ENCODE data around the gene CXCL14. TPM values are rescaled to one million over a fixed set of nuclear protein-coding genes. Genes with fewer than 3 reads are reported as not detected.

The CXCL14 gene
- total and polyA plus RNA-seq, 2 experiments from 2014 or later: 1.7 TPM; not detected in 1

DNA sequence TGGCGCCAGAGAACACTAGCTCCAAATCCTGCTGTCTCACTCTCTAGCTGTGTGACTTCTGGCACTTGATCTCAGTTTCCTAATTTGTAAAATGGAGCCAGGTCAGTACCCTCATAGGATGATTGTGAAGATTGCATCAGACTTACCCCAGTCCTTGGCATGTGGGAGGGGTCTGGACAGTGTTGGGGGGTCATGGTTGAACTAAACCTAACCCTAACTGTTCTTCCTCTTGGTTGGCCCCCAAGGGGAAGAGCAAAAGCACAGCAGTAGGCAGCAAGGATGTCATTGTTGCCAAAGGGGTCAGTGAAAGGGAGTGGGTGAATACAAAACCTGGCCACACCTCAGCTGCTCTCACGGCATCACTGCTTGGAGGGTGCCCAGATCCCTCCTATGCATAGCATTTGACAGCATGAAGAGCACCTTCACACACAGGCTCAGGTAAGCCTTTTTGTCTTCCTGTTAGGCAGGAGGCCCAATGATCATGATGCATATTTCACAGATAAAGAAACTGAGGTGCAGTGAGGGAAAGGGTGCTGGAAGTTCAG lies 15.7 kb upstream of the CXCL14 start:
- DNase-seq (ENCODE audit: low spot score) (no peak), ATAC-seq (no peak)
- Mint-ChIP-seq H3K27ac (no peak overlapping the region), H3K4me3 (no peak overlapping the region), H3K27me3 (ENCODE audit: insufficient read depth, low read depth, poor library complexity) (peaks cover 7% of the 10 kb centered on the region), H3K9me3 (no peaks in the 10 kb centered on the region; the same call in 2 of the 3 replicates), H3K4me1 (peaks cover 3% of the 10 kb centered on the region; the same call in 2 of the 3 replicates), H3K36me3 (ENCODE audit: low read depth) (no peaks in the 10 kb centered on the region)
- H3K27me3 ChIP-seq (ENCODE audit: insufficient read depth): no peaks in the 10 kb centered on the region
- no peak overlapping the region for H3K4me3 ChIP-seq
- no peaks in the 10 kb centered on the region for H3K79me2 ChIP-seq (replicated peaks; ENCODE audit: insufficient read depth)
- no peak overlapping the region for H2AFZ ChIP-seq
- no peaks in the 10 kb centered on the region for H3K4me1 ChIP-seq (ENCODE audit: insufficient read depth)
- H3K36me3 ChIP-seq (ENCODE audit: insufficient read depth): no peaks in the 10 kb centered on the region
- H3F3A ChIP-seq (replicated peaks; ENCODE audit: low read depth): no peaks in the 10 kb centered on the region
- H3K9me2 ChIP-seq (ENCODE audit: insufficient read depth): no peaks in the 10 kb centered on the region
- H3K4me2 ChIP-seq: no peak overlapping the region
- no peak overlapping the region for H3K27ac ChIP-seq (ENCODE audit: low read depth)
- no peaks in the 10 kb centered on the region for H4K20me1 ChIP-seq (replicated peaks; ENCODE audit: insufficient read depth)
- no peak for TF ChIP-seq CREB1 (CRISPR knock-in tag; IDR thresholded peaks at IDR 0.05; ENCODE audit: low read depth)
- no peak for TF ChIP-seq POLR2AphosphoS5 (IDR thresholded peaks at IDR 0.05; ENCODE audit: low read depth)
- TF ChIP-seq ETS1 (IDR thresholded peaks at IDR 0.05): no peak
- no peak for TF ChIP-seq ZNF462 (CRISPR knock-in tag; IDR thresholded peaks at IDR 0.05)
- TF ChIP-seq REST (IDR thresholded peaks at IDR 0.05; ENCODE audit: unreplicated experiment): no peak
- no peak for TF ChIP-seq EZH2 (IDR thresholded peaks at IDR 0.05; ENCODE audit: low read depth, unreplicated experiment)
- TF ChIP-seq ZNF114 (CRISPR knock-in tag; IDR thresholded peaks at IDR 0.05): no peak
- no peak for TF ChIP-seq JUNB (IDR thresholded peaks at IDR 0.05; ENCODE audit: unreplicated experiment)
- no peak for TF ChIP-seq ZNF331 (CRISPR knock-in tag; IDR thresholded peaks at IDR 0.05; ENCODE audit: low read depth)
- no peak for TF ChIP-seq EZH2phosphoT487 (IDR thresholded peaks at IDR 0.05; ENCODE audit: unreplicated experiment)
- TF ChIP-seq, protein P1, sequence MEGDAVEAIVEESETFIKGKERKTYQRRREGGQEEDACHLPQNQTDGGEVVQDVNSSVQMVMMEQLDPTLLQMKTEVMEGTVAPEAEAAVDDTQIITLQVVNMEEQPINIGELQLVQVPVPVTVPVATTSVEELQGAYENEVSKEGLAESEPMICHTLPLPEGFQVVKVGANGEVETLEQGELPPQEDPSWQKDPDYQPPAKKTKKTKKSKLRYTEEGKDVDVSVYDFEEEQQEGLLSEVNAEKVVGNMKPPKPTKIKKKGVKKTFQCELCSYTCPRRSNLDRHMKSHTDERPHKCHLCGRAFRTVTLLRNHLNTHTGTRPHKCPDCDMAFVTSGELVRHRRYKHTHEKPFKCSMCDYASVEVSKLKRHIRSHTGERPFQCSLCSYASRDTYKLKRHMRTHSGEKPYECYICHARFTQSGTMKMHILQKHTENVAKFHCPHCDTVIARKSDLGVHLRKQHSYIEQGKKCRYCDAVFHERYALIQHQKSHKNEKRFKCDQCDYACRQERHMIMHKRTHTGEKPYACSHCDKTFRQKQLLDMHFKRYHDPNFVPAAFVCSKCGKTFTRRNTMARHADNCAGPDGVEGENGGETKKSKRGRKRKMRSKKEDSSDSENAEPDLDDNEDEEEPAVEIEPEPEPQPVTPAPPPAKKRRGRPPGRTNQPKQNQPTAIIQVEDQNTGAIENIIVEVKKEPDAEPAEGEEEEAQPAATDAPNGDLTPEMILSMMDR (conservative IDR thresholded peaks at IDR 0.05; ENCODE audit: low read depth in 2 of 2): no peak
